ENCODE data around the gene LHX3. TPM values are rescaled to one million over a fixed set of nuclear protein-coding genes. Genes with fewer than 3 reads are reported as not detected.

The LHX3 gene
- total and polyA plus RNA-seq, 2 of the 4 experiments (the other 2 are of a cell fraction): not detected

- Histone ChIP-seq H4K20me1 (ENCODE audit: insufficient read depth, low read length) (peaks cover 16% of the 10 kb centered on the region; the same call in 1 of the 2 replicates), H2AK9ac (replicated peaks; ENCODE audit: low read depth, low read length, poor library complexity) (no peak overlapping the region), H2AK5ac (ENCODE audit: low read depth, low read length) (no peak overlapping the region), H2AFZ (replicated peaks; ENCODE audit: low read length, poor library complexity) (peak overlapping the region; percentile 61), H3K56ac (ENCODE audit: extremely low read depth, insufficient read depth, low read length) (no peak overlapping the region), H3K4ac (ENCODE audit: low read depth, low read length) (no peak overlapping the region), H2BK120ac (ENCODE audit: low read depth, low read length) (no peak overlapping the region), H2BK15ac (ENCODE audit: low read depth, low read length) (no peak overlapping the region), H3K9ac (ENCODE audit: low read depth, low read length) (no peak overlapping the region), H2BK20ac (ENCODE audit: low read depth, low read length) (no peak overlapping the region), H4K5ac (ENCODE audit: low read depth, low read length) (no peak overlapping the region), H3K4me1 (ENCODE audit: control insufficient read depth, insufficient read depth, low read length) (no peaks in the 10 kb centered on the region), H4K8ac (ENCODE audit: low read depth in 2 of 2, low read length in 2 of 2) (no peak overlapping the region), H4K91ac (ENCODE audit: insufficient read depth, low read depth, low read length) (no peak overlapping the region), H3K9me3 (ENCODE audit: control insufficient read depth, insufficient read depth, low read length) (peaks cover 2% of the 10 kb centered on the region; the same call in 1 of the 2 replicates), H3K27me3 (ENCODE audit: control insufficient read depth, insufficient read depth, low read length) (peaks cover 89% of the 10 kb centered on the region), H3K4me3 (ENCODE audit: insufficient read depth, low read depth, low read length) (no peak overlapping the region), H3K4me2 (ENCODE audit: low read depth, low read length) (no peak overlapping the region), H3K79me1 (ENCODE audit: low read depth in 1 of 2, low read length in 2 of 2) (no peaks in the 10 kb centered on the region), H2BK5ac (ENCODE audit: low read depth, low read length, poor library complexity, severe bottlenecking) (no peak overlapping the region), H3K27ac (ENCODE audit: insufficient read depth, low read length) (no peak overlapping the region), H3K9me1 (ENCODE audit: insufficient read depth, low read length) (no peaks in the 10 kb centered on the region), H3K23ac (ENCODE audit: low read depth, low read length) (no peak overlapping the region), H3K18ac (ENCODE audit: low read depth, low read length) (no peak overlapping the region), H3K14ac (replicated peaks; ENCODE audit: low read depth, low read length) (no peak overlapping the region), H3K36me3 (ENCODE audit: control insufficient read depth, insufficient read depth, low read length) (no peaks in the 10 kb centered on the region)
- no peak for ATAC-seq (ENCODE audit: low read depth)
- WGBS, 2 experiments (ENCODE audit: extremely low coverage in 2 of 2, insufficient read length in 1 of 2): 10% methylated on average over 26 of the region's 71 CpGs; no CpG with 5 or more reads in 1 of the 2 experiments
- dilution Hi-C loops (cut with HindIII; ENCODE audit: low sequenced_read_pairs, unreplicated experiment) (no loop called here), intact Hi-C loops (cut with micrococcal nuclease) (no loop called here), in situ Hi-C loops (cut with MboI; ENCODE audit: low sequenced_read_pairs) (no loop called here)
- BruUV-seq (replicated peaks): no TSS peak
- TF ChIP-seq MXI1 (IDR thresholded peaks at IDR 0.05; ENCODE audit: borderline replicate concordance, low read depth, low read length): no peak
- TF ChIP-seq RFX5 (IDR thresholded peaks at IDR 0.05; ENCODE audit: low read depth, low read length): no peak
- no peak for TF ChIP-seq CHD1 (IDR thresholded peaks at IDR 0.05; ENCODE audit: low read depth, low read length)
- no peak for TF ChIP-seq RAD21 (IDR thresholded peaks at IDR 0.05; ENCODE audit: low read length)
- no peak for TF ChIP-seq POLR2A (IDR thresholded peaks at IDR 0.05; ENCODE audit: low read depth, low read length)
- no peak for TF ChIP-seq SMC3 (IDR thresholded peaks at IDR 0.05; ENCODE audit: low read depth, low read length)
- no peak for TF ChIP-seq ELK1 (IDR thresholded peaks at IDR 0.05; ENCODE audit: borderline replicate concordance, low read depth, low read length)
- no peak for TF ChIP-seq MAFK (IDR thresholded peaks at IDR 0.05; ENCODE audit: low read depth, low read length)
- TF ChIP-seq USF2 (IDR thresholded peaks at IDR 0.05; ENCODE audit: low read depth, low read length): no peak
- no peak for TF ChIP-seq CEBPB (IDR thresholded peaks at IDR 0.05; ENCODE audit: low read depth, low read length)
- TF ChIP-seq FOS (IDR thresholded peaks at IDR 0.05; ENCODE audit: low read depth, low read length): no peak
- TF ChIP-seq CTCF (conservative IDR thresholded peaks at IDR 0.05; ENCODE audit: low read depth, low read length): no peak
- no peak for TF ChIP-seq BHLHE40 (IDR thresholded peaks at IDR 0.05; ENCODE audit: low read depth, low read length)
- ChIA-PET CTCF (no interaction called here), POLR2A (ENCODE audit: unreplicated experiment) (no interaction called here)
- DNase-seq: no peak
Observed at GRCh38 chr9:136199391-136200288, 5.3 kb downstream of the LHX3 start.

Measured in IMR-90 (cell line).